Measurements from ENCODE around the gene LARGE1. TPM values are rescaled to one million over a fixed set of nuclear protein-coding genes. Genes with fewer than 3 reads are reported as not detected.

Gene LARGE1
- total RNA-seq, 2 experiments from 2014 or later, result 0.58 to 1.1 TPM

DNA sequence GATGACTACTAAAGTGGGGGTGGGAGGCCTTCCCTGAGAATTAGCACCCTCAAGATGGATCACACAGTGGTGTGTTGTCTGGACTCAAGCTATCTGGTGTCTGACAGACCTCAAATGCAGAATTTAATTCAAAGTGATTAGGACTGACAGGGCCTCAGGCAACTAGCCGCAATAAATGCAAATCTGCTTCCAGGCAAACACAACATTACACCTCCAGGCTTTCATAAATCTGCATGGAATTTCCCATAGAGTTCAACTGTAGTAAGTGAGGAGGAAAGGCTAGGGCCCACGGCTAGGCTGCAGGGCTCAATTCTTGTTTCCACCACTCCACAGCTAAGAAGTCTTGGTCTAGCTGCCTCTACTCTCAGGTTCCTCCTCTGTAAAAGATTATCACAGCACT lies 331.4 kb downstream of the LARGE1 start:
- H3K27me3 Mint-ChIP-seq, result no peaks in the 10 kb centered on the region
- H3K4me1 Mint-ChIP-seq, result no peaks in the 10 kb centered on the region
- ATAC-seq (no peak), DNase-seq (no peak)
- CTCF ChIA-PET, result no interaction called here
- H3K27ac Mint-ChIP-seq, result no peak overlapping the region
- no peaks in the 10 kb centered on the region for H3K36me3 Mint-ChIP-seq
- peaks cover 4% of the 10 kb centered on the region for H3K9me3 Mint-ChIP-seq (ENCODE audit: low read depth)
- no peak overlapping the region for H3K4me3 Mint-ChIP-seq

DNA sequence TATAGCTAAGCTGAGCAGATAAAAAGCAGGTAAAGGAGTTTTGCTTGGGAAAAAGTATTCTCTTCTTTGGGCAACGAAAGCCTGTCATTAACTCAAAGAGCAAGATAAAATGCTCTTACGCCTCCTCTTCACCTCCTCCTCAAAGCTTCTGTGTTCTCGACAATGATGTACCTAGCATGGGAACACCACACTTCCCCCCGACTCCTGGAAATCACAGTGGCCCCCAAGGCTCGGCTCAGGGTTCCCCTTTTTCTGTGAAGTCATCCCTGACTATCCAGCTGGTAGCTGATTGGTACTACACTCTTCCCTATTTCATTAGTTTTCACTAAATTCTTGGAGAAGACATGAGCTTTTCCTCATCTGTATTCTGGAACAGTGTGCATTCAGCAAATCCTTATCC lies 336.1 kb downstream of the LARGE1 start:
- Mint-ChIP-seq H3K4me3 (no peak overlapping the region), H3K9me3 (ENCODE audit: low read depth) (no peaks in the 10 kb centered on the region), H3K27me3 (no peaks in the 10 kb centered on the region), H3K36me3 (no peaks in the 10 kb centered on the region), H3K4me1 (no peaks in the 10 kb centered on the region), H3K27ac (no peak overlapping the region)
- CTCF ChIA-PET, result no interaction called here
- no peak for DNase-seq
- no peak for ATAC-seq

DNA sequence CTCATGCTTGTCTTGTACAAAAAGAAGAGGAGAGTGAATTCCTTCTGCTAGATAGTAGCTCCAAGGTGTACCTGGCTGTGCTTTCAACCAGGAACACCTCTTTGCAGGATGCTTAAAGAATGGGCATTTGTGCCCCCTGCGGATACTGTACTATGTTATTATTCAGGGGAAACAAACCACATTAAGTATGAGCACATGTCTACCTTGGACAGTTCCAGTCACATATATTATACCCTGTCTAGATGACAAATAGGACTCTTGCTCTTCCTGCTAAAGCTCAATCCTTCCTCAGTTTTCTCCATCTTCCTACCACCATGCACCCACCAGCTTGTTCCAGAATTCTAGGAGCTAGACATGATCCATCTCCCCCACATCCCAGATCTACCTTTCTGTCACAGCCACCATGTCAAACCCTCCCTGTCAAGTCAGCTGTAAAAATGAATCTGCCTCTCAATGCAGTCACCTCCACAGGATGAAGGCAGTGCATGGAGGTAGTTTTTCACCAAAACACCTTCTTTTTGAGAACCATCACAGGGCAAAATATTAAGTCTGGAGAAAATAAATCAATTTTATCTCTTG lies 337.4 kb downstream of the LARGE1 start:
- Mint-ChIP-seq H3K36me3 (no peaks in the 10 kb centered on the region), H3K9me3 (ENCODE audit: low read depth) (no peaks in the 10 kb centered on the region), H3K4me1 (no peaks in the 10 kb centered on the region), H3K27ac (no peak overlapping the region), H3K4me3 (no peak overlapping the region), H3K27me3 (no peaks in the 10 kb centered on the region)
- DNase-seq (no peak), ATAC-seq (no peak)
- CTCF ChIA-PET, result no interaction called here

DNA sequence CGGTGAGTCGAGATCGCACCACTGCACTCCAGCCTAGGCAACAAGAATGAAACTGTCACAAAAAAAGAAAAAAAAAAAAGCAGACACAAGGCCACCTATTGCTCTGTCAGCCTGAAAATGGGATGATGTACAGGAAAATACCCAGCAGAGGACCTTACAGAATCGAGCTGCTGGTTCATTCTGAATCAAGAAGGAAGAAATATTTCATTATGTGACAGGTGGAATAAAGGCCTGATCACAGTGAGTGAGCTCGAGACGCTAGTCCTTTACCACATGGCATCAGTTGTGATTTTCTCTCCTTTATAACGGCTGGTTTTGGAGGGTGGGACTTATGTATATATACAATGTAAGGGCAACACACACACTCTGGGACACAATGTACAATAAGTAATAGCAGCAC lies 340.0 kb downstream of the LARGE1 start:
- CTCF ChIA-PET, result interaction anchor here (0.8 to 1.3 kb wide), 2 partner anchors 17 to 60 kb away, joined by 3 to 4 read pairs; no protein-coding TSS in a partner anchor
- Mint-ChIP-seq H3K4me1 (no peaks in the 10 kb centered on the region), H3K27me3 (no peaks in the 10 kb centered on the region), H3K27ac (no peak overlapping the region), H3K4me3 (no peak overlapping the region), H3K9me3 (ENCODE audit: low read depth) (no peaks in the 10 kb centered on the region), H3K36me3 (no peaks in the 10 kb centered on the region)
- DNase-seq (no peak), ATAC-seq (no peak)

DNA sequence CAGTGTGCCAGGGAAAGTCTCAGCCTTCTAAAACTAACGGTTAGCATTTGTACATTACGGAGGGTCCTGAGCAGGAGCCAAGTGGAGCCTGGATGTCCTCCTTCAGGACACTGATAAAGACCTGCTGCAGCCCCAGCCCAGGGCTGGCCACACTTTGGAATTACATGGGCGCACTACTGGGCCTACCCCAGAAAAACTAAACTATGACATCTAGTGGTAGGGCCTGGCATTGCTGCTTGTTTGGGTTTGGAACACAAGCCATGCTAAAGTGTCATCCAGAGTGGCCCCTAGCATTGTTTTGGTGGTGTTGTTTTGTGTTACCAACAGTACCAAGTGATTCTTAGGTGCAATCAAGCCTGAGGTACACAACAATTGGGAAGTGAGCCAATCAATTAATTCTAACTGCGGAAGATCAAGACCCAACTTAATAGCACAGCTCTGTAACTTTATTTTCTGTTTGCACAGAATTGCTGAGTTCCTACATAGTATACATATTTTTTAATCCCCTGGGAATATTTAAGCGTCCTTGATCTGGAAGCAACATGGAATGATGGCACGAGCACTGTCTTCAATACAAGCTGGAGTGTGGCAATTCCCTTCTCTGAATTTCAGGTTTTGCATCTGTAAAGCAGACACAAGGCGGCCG lies 340.7 kb downstream of the LARGE1 start:
- H3K4me1 Mint-ChIP-seq, result no peaks in the 10 kb centered on the region
- H3K27me3 Mint-ChIP-seq, result no peaks in the 10 kb centered on the region
- DNase-seq, result peak; percentile 50
- no peaks in the 10 kb centered on the region for H3K36me3 Mint-ChIP-seq
- CTCF ChIA-PET, result interaction anchor here (0.8 to 1.3 kb wide), 2 partner anchors 16 to 59 kb away, joined by 3 to 4 read pairs; no protein-coding TSS in a partner anchor
- no peak overlapping the region for H3K4me3 Mint-ChIP-seq
- no peak overlapping the region for H3K27ac Mint-ChIP-seq
- H3K9me3 Mint-ChIP-seq (ENCODE audit: low read depth), result no peaks in the 10 kb centered on the region
- no peak for ATAC-seq

DNA sequence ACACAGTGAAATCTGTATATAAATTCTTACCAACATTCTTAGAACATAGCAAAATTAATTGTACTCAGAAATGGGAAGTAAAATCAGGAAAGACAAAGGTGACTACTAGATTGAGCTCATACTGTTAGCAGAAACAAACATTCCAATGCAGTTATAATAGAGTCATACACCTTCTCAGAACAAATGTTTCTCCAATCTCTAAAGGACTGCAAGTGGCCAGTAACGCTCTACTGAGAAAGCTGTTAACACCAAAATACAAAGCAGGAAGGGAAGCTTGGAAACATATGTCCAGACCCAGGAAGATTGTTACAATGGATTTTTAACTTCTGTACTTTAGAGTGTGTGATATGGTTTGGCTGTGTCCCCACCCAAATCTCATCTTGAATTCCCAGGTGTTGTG lies 341.5 kb downstream of the LARGE1 start:
- H3K27me3 Mint-ChIP-seq, result no peaks in the 10 kb centered on the region
- CTCF ChIA-PET, result interaction anchor here (1.0 kb wide), 1 partner anchor 277 kb away, joined by 3 read pairs; no protein-coding TSS in a partner anchor
- no peak overlapping the region for H3K4me3 Mint-ChIP-seq
- ATAC-seq (no peak), DNase-seq (no peak)
- no peaks in the 10 kb centered on the region for H3K9me3 Mint-ChIP-seq (ENCODE audit: low read depth)
- no peak overlapping the region for H3K27ac Mint-ChIP-seq
- no peaks in the 10 kb centered on the region for H3K36me3 Mint-ChIP-seq
- H3K4me1 Mint-ChIP-seq, result no peaks in the 10 kb centered on the region

DNA sequence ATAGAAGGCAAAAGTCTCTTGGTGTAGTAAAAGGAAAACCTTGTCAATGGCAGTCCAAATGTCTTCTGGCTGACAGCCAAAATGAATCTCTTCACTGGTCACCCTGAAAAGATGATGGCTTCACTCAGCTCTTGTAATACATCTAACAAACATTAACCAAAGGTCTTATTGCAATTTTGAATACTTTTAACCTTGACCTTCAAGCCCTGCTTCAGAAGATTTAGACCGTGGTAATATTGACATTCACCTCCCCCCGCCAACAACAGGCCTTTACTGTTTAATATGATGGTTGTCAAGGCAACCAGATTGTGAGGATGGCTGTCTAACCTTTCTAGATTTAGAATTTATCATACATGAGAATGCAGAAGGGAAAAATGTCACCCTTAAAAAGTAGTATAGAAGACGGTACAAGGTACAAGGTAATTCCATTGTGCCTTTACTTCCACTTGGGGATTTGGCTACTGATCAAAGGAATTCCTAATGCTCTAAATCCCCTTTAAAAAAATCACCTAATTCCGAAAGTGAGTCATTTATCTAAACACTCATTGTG lies 342.3 kb downstream of the LARGE1 start:
- ATAC-seq (no peak), DNase-seq (no peak)
- Mint-ChIP-seq H3K9me3 (ENCODE audit: low read depth) (no peaks in the 10 kb centered on the region), H3K36me3 (no peaks in the 10 kb centered on the region), H3K27ac (no peak overlapping the region), H3K4me3 (no peak overlapping the region), H3K27me3 (no peaks in the 10 kb centered on the region), H3K4me1 (no peaks in the 10 kb centered on the region)
- CTCF ChIA-PET, result interaction anchor here (1.0 kb wide), 1 partner anchor 276 kb away, joined by 3 read pairs; no protein-coding TSS in a partner anchor

DNA sequence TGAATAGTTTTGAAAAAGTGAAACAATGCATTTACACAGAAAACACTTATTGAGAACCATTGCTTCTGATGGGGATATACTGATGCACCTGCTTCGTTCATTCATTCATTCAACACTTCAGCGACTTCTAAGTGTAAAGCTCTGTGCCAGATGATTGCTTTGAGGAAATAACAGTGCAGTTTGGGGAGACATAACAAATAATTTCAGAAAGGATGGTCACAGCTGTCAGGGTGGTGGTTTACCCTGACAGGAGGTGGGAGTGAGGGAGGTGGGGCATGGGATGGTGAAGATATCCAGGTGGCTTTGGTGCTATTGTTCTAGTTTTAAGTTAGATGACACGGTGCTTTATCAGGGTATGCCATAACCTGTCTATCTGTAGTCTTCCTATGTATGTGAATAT lies 344.1 kb downstream of the LARGE1 start:
- CTCF ChIA-PET, result no interaction called here
- H3K4me3 Mint-ChIP-seq, result no peak overlapping the region

DNA sequence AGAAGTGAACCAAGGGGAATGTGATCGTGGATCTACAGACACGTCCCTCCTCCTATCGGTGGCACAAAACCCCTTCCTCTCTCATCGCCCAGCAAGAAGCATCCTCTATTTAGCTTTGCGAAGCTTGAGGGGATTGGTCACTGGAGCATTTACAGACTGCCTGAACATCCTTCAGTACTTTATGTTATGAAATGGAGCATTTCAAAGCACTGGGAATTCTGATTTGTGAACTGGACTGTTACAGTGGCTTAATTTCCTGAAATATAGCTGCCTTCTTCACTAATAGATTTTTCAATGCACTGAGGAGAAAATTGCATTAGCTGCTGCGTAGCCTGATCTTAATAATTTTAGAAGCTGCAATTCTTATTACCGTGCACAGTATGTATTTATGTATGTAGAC lies 344.5 kb downstream of the LARGE1 start:
- Mint-ChIP-seq H3K4me1 (no peaks in the 10 kb centered on the region), H3K36me3 (no peaks in the 10 kb centered on the region), H3K27me3 (no peaks in the 10 kb centered on the region), H3K27ac (no peak overlapping the region), H3K9me3 (ENCODE audit: low read depth) (no peaks in the 10 kb centered on the region), H3K4me3 (no peak overlapping the region)
- ATAC-seq (no peak), DNase-seq (no peak)
- CTCF ChIA-PET, result no interaction called here

More for the DNA sequence above, 344.1 kb downstream of the LARGE1 start:
- H3K9me3 Mint-ChIP-seq (ENCODE audit: low read depth), result no peaks in the 10 kb centered on the region
- H3K27me3 Mint-ChIP-seq, result no peaks in the 10 kb centered on the region
- no peaks in the 10 kb centered on the region for H3K4me1 Mint-ChIP-seq
- ATAC-seq, result no peak
- DNase-seq, result no peak
- H3K36me3 Mint-ChIP-seq, result no peaks in the 10 kb centered on the region
- H3K27ac Mint-ChIP-seq, result no peak overlapping the region

DNA sequence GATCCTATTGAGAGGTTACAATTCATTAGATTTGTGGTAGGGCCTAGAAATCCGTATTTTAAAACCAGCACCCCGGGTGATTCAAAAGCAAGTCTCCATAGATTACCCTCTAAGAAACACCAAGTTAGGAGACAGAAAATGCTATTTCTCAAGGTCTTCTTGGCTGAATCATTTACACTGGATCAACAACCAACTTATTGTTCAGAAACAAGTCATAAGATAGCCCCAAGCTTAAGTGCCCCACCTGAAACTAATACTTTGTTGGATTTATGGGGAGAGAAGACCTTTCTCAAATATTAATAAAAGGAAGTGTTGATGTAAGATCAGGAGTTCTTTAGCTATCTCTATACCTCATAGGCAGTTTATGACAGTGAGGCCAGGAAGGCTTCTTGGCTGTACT lies 345.2 kb downstream of the LARGE1 start:
- H3K27me3 Mint-ChIP-seq, result no peaks in the 10 kb centered on the region
- no peak for DNase-seq
- no peak overlapping the region for H3K27ac Mint-ChIP-seq
- CTCF ChIA-PET, result no interaction called here
- ATAC-seq, result no peak
- no peak overlapping the region for H3K4me3 Mint-ChIP-seq
- H3K4me1 Mint-ChIP-seq, result no peaks in the 10 kb centered on the region
- no peaks in the 10 kb centered on the region for H3K9me3 Mint-ChIP-seq (ENCODE audit: low read depth)
- no peaks in the 10 kb centered on the region for H3K36me3 Mint-ChIP-seq

DNA sequence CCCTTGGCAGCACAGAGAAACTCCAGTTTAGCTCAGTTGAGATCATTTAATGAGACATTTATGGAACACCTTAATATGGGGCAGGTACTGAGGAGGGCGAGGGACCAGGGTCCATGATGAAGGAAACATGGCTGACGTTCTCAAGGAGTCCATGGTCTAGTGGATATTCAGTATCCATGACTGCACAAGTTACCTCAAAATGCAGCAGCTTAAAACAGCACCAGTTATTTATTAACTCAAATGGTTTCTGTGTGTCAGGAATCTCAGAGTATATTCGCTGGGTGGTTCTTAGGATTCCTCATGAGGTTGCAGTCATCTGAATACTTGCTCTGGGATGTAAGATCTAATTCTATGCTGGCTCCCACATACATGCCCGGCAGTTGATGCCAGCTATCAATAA lies 346.8 kb downstream of the LARGE1 start:
- Mint-ChIP-seq H3K27me3 (no peaks in the 10 kb centered on the region), H3K27ac (no peak overlapping the region), H3K4me3 (no peak overlapping the region), H3K9me3 (ENCODE audit: low read depth) (no peaks in the 10 kb centered on the region), H3K36me3 (no peaks in the 10 kb centered on the region), H3K4me1 (no peaks in the 10 kb centered on the region)
- ATAC-seq (no peak), DNase-seq (no peak)
- CTCF ChIA-PET, result no interaction called here

DNA sequence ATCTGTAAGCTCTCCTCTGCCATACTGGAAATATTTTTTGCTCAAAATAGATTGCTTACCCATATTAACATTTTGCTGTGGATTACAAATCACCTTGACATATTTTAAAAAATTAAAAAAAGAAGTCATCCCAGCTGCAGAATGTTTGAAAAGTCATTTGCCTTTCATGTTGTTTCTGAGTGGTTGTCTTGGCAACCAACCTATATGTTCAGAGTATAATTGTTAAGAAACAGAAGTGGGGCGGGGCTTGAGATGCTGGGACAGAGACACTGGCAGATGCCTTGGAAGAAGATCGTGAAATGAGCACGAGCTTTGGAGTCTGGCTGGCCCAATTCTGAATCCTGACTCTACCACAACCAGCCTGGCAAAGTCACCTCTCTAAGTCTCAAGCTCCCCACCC lies 348.2 kb downstream of the LARGE1 start:
- no peak overlapping the region for H3K4me3 Mint-ChIP-seq
- no peaks in the 10 kb centered on the region for H3K27me3 Mint-ChIP-seq
- no peaks in the 10 kb centered on the region for H3K36me3 Mint-ChIP-seq
- DNase-seq, result no peak
- ATAC-seq, result no peak
- peaks cover 9% of the 10 kb centered on the region for H3K4me1 Mint-ChIP-seq
- H3K27ac Mint-ChIP-seq, result no peak overlapping the region
- CTCF ChIA-PET, result no interaction called here
- no peaks in the 10 kb centered on the region for H3K9me3 Mint-ChIP-seq (ENCODE audit: low read depth)

DNA sequence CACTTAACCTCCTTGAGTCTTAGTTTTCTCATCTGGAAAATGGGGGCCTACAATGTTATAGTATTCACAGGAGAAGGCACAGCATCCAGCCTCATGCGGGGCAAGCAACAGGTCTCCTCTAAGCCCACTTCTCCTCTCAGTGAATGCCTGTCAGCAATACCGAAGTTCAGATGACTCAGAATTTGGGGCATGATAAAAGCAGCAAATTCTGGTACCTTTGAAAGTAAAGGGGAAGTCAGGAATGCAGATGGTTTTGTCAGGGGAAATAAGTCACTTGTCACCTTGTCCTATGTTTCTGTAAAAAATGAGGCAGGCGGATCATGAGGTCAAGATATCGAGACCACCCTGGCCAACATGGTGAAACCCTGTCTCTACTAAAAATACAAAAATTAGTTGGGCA lies 350.2 kb downstream of the LARGE1 start:
- no peak overlapping the region for H3K27ac Mint-ChIP-seq
- peaks cover 10% of the 10 kb centered on the region for H3K4me1 Mint-ChIP-seq
- ATAC-seq (no peak), DNase-seq (no peak)
- H3K4me3 Mint-ChIP-seq, result no peak overlapping the region
- no peaks in the 10 kb centered on the region for H3K27me3 Mint-ChIP-seq
- CTCF ChIA-PET, result no interaction called here
- no peaks in the 10 kb centered on the region for H3K9me3 Mint-ChIP-seq (ENCODE audit: low read depth)
- H3K36me3 Mint-ChIP-seq, result no peaks in the 10 kb centered on the region

DNA sequence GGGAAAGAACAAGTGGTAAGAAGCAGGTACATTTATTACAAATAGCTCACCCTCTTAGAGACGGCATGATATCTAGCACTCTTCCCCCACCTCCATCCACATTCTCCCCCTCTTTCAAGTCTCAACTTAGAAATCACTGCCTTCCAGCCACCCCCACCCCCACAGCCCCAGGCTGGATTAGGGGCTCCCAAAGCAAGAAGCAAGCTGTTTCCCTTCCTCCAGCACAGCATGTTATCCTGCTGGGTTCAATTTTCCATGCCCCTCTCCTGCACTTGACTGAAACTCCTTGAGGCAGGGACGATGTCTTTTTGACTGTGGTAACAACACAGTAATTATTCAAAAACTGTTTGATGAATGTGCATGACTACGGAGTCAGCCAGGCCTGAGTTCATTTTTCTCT lies 350.7 kb downstream of the LARGE1 start:
- H3K4me1 Mint-ChIP-seq, result peaks cover 10% of the 10 kb centered on the region

More for the DNA sequence above, 350.7 kb downstream of the LARGE1 start:
- Mint-ChIP-seq H3K27me3 (no peaks in the 10 kb centered on the region), H3K36me3 (no peaks in the 10 kb centered on the region), H3K27ac (no peak overlapping the region), H3K9me3 (ENCODE audit: low read depth) (no peaks in the 10 kb centered on the region), H3K4me3 (no peak overlapping the region)
- CTCF ChIA-PET, result no interaction called here
- DNase-seq (no peak), ATAC-seq (no peak)

Measured in activated CD8-positive, alpha-beta memory T cell treated with anti-CD3 and anti-CD28 coated beads, Interleukin-2, amount 10 ng/mL, durations not matched to agents 7 days and 5 days (primary cell).